Transverse colon (tissue), 4 donors: Measurements from ENCODE around the gene XBP1.

Experiments used
- POLR2A ChIP-seq: fragments of 450-650 bp; IDR thresholded peaks from one replicate; pipeline ENCODE4 v1.6.1; 2016; ENCODE audit warnings: antibody characterized with exemption, mild to moderate bottlenecking, moderate library complexity
- POLR2AphosphoS5 ChIP-seq, 3 donors: sonication (generic); formaldehyde crosslinking; IDR thresholded peaks; one replicate each; pipeline ENCODE4 v1.6.1; 2016; ENCODE audit warnings: antibody characterized with exemption in 3 of 3
- TF ChIP-seq, protein P1 (sequence below), 5 experiments: fragments of 200-600 bp in 3 of 5; fragments of 450-650 bp in 2 of 5; sonication (generic) in 3 of 5; IDR thresholded peaks; 1 replicate in 2 of 5; 2 replicates in 3 of 5; pipeline ENCODE4 v1.5.1; 2016 to 2017; ENCODE audit warnings: antibody characterized with exemption in 5 of 5, inconsistent platforms in 3 of 5, mild to moderate bottlenecking in 2 of 5, moderate library complexity in 1 of 5

- TF ChIP-seq, protein P1, sequence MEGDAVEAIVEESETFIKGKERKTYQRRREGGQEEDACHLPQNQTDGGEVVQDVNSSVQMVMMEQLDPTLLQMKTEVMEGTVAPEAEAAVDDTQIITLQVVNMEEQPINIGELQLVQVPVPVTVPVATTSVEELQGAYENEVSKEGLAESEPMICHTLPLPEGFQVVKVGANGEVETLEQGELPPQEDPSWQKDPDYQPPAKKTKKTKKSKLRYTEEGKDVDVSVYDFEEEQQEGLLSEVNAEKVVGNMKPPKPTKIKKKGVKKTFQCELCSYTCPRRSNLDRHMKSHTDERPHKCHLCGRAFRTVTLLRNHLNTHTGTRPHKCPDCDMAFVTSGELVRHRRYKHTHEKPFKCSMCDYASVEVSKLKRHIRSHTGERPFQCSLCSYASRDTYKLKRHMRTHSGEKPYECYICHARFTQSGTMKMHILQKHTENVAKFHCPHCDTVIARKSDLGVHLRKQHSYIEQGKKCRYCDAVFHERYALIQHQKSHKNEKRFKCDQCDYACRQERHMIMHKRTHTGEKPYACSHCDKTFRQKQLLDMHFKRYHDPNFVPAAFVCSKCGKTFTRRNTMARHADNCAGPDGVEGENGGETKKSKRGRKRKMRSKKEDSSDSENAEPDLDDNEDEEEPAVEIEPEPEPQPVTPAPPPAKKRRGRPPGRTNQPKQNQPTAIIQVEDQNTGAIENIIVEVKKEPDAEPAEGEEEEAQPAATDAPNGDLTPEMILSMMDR (IDR thresholded peaks at IDR 0.05): no peak
- TF ChIP-seq POLR2A (no peak), POLR2AphosphoS5 (IDR thresholded peaks at IDR 0.05) (no peak)
Observed at GRCh38 chr22:28812516-28812915, 12.1 kb upstream of the XBP1 start.
